ENCODE data around the gene HIVEP2.

HIVEP2 gene

GRCh38 chr6:142945446-142946180 is 637 bp upstream of the HIVEP2 start:
- DNase-seq, result peak; percentile 58

- DNase-seq, result peak; percentile 70
Measured at GRCh38 chr6:142944124-142945048, 590 bp downstream of the HIVEP2 start.

- DNase-seq, result peak; percentile 14
Measured at GRCh38 chr6:142943711-142944123, 1.3 kb downstream of the HIVEP2 start.

- no peak for DNase-seq
Measured at GRCh38 chr6:142942805-142943227, 2.2 kb downstream of the HIVEP2 start.

- DNase-seq, result no peak
Measured at GRCh38 chr6:142942238-142942637, 2.7 kb downstream of the HIVEP2 start.

- DNase-seq, result no peak
Measured at GRCh38 chr6:142941018-142941417, 4.0 kb downstream of the HIVEP2 start.

GRCh38 chr6:142940487-142940886 is 4.5 kb downstream of the HIVEP2 start:
- no peak for DNase-seq

GRCh38 chr6:142938510-142938909 is 6.5 kb downstream of the HIVEP2 start:
- no peak for DNase-seq

GRCh38 chr6:142937986-142938385 is 7.0 kb downstream of the HIVEP2 start:
- DNase-seq, result no peak

GRCh38 chr6:142935553-142936517 is 9.1 kb downstream of the HIVEP2 start:
- peak; percentile 19 for DNase-seq

GRCh38 chr6:142934599-142934998 is 10.4 kb downstream of the HIVEP2 start:
- no peak for DNase-seq

GRCh38 chr6:142934106-142934505 is 10.9 kb downstream of the HIVEP2 start:
- DNase-seq, result no peak

GRCh38 chr6:142933701-142934100 is 11.3 kb downstream of the HIVEP2 start:
- no peak for DNase-seq

GRCh38 chr6:142932889-142933288 is 12.1 kb downstream of the HIVEP2 start:
- no peak for DNase-seq

- no peak for DNase-seq
Measured at GRCh38 chr6:142929751-142930358, 15.1 kb downstream of the HIVEP2 start.

GRCh38 chr6:142927904-142928303 is 17.1 kb downstream of the HIVEP2 start:
- no peak for DNase-seq

- DNase-seq, result no peak
Measured at GRCh38 chr6:142927271-142927580, 17.8 kb downstream of the HIVEP2 start.

GRCh38 chr6:142926494-142927270 is 18.3 kb downstream of the HIVEP2 start:
- peak; percentile 55 for DNase-seq

- no peak for DNase-seq
Measured at GRCh38 chr6:142926177-142926493, 18.8 kb downstream of the HIVEP2 start.

- no peak for DNase-seq
Measured at GRCh38 chr6:142925575-142926110, 19.3 kb downstream of the HIVEP2 start.

- DNase-seq, result no peak
Measured at GRCh38 chr6:142918339-142919042, 26.5 kb downstream of the HIVEP2 start.
